Neuronal stem cell (in vitro differentiated cells): Measurements from ENCODE around the gene TBC1D22A.
A peak's percentile ranks its signal among the peaks of the same experiment; 100 is the strongest.

ENCODE experiments used
- DNase-seq: peaks from one replicate; pipeline ENCODE4 v3.0.0-alpha.2; 2013; ENCODE audit warnings: low spot score
- H2AFZ ChIP-seq: one replicate; pipeline ENCODE4 v1.6.1; 2013; ENCODE audit warnings: mild to moderate bottlenecking, low read length, inconsistent platforms
- H2AK5ac ChIP-seq: 2 replicates; pipeline ENCODE4 v1.6.1; 2013; ENCODE audit warnings: low read depth, mild to moderate bottlenecking, inconsistent platforms, low read length, moderate library complexity, mixed read lengths
- H2BK120ac ChIP-seq: 2 replicates; pipeline ENCODE4 v1.6.1; 2013; ENCODE audit warnings: low read depth, mild to moderate bottlenecking, inconsistent platforms, low read length, moderate library complexity, mixed read lengths
- H2BK12ac ChIP-seq: one replicate; pipeline ENCODE4 v1.6.1; 2013; ENCODE audit warnings: low read length, inconsistent platforms
- H2BK15ac ChIP-seq: 2 replicates; pipeline ENCODE4 v1.6.1; 2013; ENCODE audit warnings: mild to moderate bottlenecking, low read length, inconsistent platforms, mixed read lengths
- H2BK5ac ChIP-seq: one replicate; pipeline ENCODE4 v1.6.1; 2013; ENCODE audit warnings: inconsistent platforms, mild to moderate bottlenecking, low read length, moderate library complexity
- H3K14ac ChIP-seq: one replicate; pipeline ENCODE4 v1.6.1; 2013; ENCODE audit warnings: low read length, inconsistent platforms
- H3K18ac ChIP-seq: 2 replicates; pipeline ENCODE4 v1.6.1; 2013; ENCODE audit warnings: low read length, inconsistent platforms
- H3K23ac ChIP-seq: 2 replicates; pipeline ENCODE4 v1.6.1; 2013; ENCODE audit warnings: low read depth, mild to moderate bottlenecking, mixed read lengths, low read length, inconsistent platforms; ENCODE audit not compliant: poor library complexity
- H3K27ac ChIP-seq: replicated peaks from 3 replicates; pipeline ENCODE4 v1.5.1; 2013; ENCODE audit warnings: low read length, inconsistent platforms
- H3K27me3 ChIP-seq, 3 experiments: 2 replicates each; pipeline ENCODE4 v1.6.1; 2013; ENCODE audit warnings: low read length in 3 of 3, mild to moderate bottlenecking in 2 of 3, inconsistent platforms in 1 of 3, low read depth in 1 of 3, mixed read lengths in 1 of 3, moderate library complexity in 1 of 3; ENCODE audit not compliant: control insufficient read depth in 3 of 3, insufficient read depth in 3 of 3
- H3K36me3 ChIP-seq, 2 donors: replicated peaks in 1 of 2; 2 replicates each; pipeline ENCODE4 v1.6.1; 2013; ENCODE audit warnings: low read length in 2 of 2; ENCODE audit not compliant: control insufficient read depth in 2 of 2, insufficient read depth in 2 of 2
- H3K4ac ChIP-seq: 2 replicates; pipeline ENCODE4 v1.6.1; 2013; ENCODE audit warnings: inconsistent platforms, mild to moderate bottlenecking, low read length, moderate library complexity
- H3K4me1 ChIP-seq, 2 donors: 1 replicate in 1 of 2; 2 replicates in 1 of 2; pipeline ENCODE4 v1.6.1; 2013; ENCODE audit warnings: low read length in 2 of 2, low read depth in 1 of 2; ENCODE audit not compliant: control insufficient read depth in 2 of 2, insufficient read depth in 1 of 2
- H3K4me2 ChIP-seq: one replicate; pipeline ENCODE4 v1.6.1; 2013; ENCODE audit warnings: mild to moderate bottlenecking, low read length, inconsistent platforms; ENCODE audit not compliant: insufficient read depth, poor library complexity, severe bottlenecking
- H3K4me3 ChIP-seq, 2 donors: 2 replicates each; pipeline ENCODE4 v1.5.1; 2013; ENCODE audit warnings: low read length in 2 of 2, mild to moderate bottlenecking in 2 of 2, inconsistent platforms in 1 of 2, moderate library complexity in 1 of 2
- H3K79me1 ChIP-seq: one replicate; pipeline ENCODE4 v1.6.1; 2013; ENCODE audit warnings: low read depth, mild to moderate bottlenecking, inconsistent platforms, low read length, moderate library complexity
- H3K9ac ChIP-seq: one replicate; pipeline ENCODE4 v1.6.1; 2013; ENCODE audit warnings: mild to moderate bottlenecking, low read depth, low read length, inconsistent platforms; ENCODE audit not compliant: poor library complexity
- H3K9me3 ChIP-seq, 2 donors: replicated peaks in 1 of 2; 2 replicates each; pipeline versions ENCODE3 to v1.6.1; 2013; ENCODE audit warnings: low read length in 2 of 2, mild to moderate bottlenecking in 2 of 2, inconsistent platforms in 1 of 2, low read depth in 1 of 2, mixed read lengths in 1 of 2, moderate library complexity in 1 of 2; ENCODE audit not compliant: control insufficient read depth in 2 of 2, insufficient read depth in 1 of 2
- H4K8ac ChIP-seq: one replicate; pipeline ENCODE4 v1.6.1; 2013; ENCODE audit warnings: low read depth, mild to moderate bottlenecking, inconsistent platforms, low read length, moderate library complexity
- H4K91ac ChIP-seq: one replicate; pipeline ENCODE4 v1.6.1; 2013; ENCODE audit warnings: low read length, low read depth, mild to moderate bottlenecking, inconsistent platforms; ENCODE audit not compliant: poor library complexity
- WGBS, 2 donors: extraction: QIAGEN DNeasy Blood & Tissue Kit; methylation state at CpG; one replicate each; pipeline ENCODE4 v1.1.7; 2013; ENCODE audit warnings: missing lambda C conversion rate in 2 of 2, mixed read lengths in 1 of 2; ENCODE audit not compliant: insufficient read length in 2 of 2, insufficient replicate concordance in 1 of 2; ENCODE audit errors: extremely low coverage in 2 of 2; 5-methylcytosine and 5-hydroxymethylcytosine counted together

TBC1D22A gene

DNA sequence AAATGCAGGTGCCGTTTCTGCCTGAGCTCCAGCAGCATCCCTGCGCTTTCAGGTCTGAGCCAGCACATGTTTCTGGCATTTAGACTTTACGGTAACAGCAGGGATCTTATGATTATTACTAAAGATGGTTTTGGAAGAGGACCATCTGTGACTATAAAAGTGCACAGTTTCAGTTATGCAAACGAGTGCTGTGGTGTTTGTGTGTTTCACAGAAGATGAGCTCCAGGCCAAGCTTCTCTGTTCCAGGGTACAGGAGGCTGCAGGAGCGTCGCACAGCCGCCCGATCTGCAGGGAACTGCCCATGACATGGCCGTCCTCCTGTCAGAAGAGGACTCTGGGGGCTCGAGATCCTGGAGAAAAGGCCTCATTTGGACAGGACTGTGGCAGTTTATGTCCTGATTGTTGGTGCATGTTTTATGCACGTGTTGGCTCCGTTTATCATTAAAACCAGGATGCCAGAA is 297.3 kb downstream of the TBC1D22A start:
- Histone ChIP-seq H4K8ac (no peak overlapping the region), H3K79me1 (peaks cover 1% of the 10 kb centered on the region), H3K9me3 (no peaks in the 10 kb centered on the region), H3K4ac (no peak overlapping the region), H3K27me3 (no peaks in the 10 kb centered on the region), H3K27ac (no peak overlapping the region), H2AK5ac (no peak overlapping the region), H2BK15ac (no peak overlapping the region), H3K18ac (peak overlapping the region; percentile 46), H2BK12ac (no peak overlapping the region), H3K4me3 (no peak overlapping the region), H3K4me1 (peaks cover 0 to 5% of the 10 kb centered on the region in 2 donors), H3K4me2 (no peak overlapping the region), H2BK5ac (no peak overlapping the region), H3K36me3 (no peaks in the 10 kb centered on the region), H3K14ac (no peak overlapping the region), H2BK120ac (no peak overlapping the region), H3K23ac (no peak overlapping the region), H4K91ac (no peak overlapping the region), H2AFZ (no peak overlapping the region), H3K9ac (no peak overlapping the region)
- no CpG with 5 or more reads among the region's 12 CpGs for WGBS, 2 donors
- no peak for DNase-seq

DNA sequence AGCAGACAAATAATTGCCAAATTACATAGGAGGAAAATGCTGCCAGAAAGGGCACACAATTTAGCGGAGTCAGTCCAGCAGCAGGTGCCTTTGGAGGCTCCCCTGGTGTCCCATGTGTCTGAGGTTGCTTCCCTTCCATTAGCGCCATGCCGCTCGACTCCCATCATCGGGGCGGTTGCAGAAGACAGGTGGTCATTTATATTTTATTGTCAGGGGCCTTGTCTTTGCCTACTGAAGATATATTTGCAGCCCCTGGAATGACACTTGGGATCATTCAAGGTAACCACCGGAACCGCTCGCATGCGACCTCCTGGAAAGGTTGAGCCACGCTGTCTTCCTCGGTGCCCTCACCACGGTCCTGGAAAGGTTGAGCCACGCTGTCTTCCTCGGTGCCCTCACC is 298.3 kb downstream of the TBC1D22A start:
- Histone ChIP-seq H3K18ac (no peak overlapping the region), H3K4me1 (peaks cover 0 to 5% of the 10 kb centered on the region in 2 donors), H3K14ac (no peak overlapping the region), H3K4me2 (no peak overlapping the region), H2BK120ac (no peak overlapping the region), H3K23ac (no peak overlapping the region), H4K91ac (no peak overlapping the region), H3K9me3 (no peaks in the 10 kb centered on the region), H3K79me1 (no peaks in the 10 kb centered on the region), H3K4me3 (no peak overlapping the region), H4K8ac (no peak overlapping the region), H3K27me3 (no peaks in the 10 kb centered on the region), H3K36me3 (no peaks in the 10 kb centered on the region), H3K4ac (no peak overlapping the region), H2BK15ac (no peak overlapping the region), H2AK5ac (no peak overlapping the region), H2AFZ (no peak overlapping the region), H3K9ac (no peak overlapping the region), H2BK5ac (no peak overlapping the region), H3K27ac (no peak overlapping the region), H2BK12ac (no peak overlapping the region)
- no peak for DNase-seq
- WGBS, 2 donors: no CpG with 5 or more reads among the region's 15 CpGs

DNA sequence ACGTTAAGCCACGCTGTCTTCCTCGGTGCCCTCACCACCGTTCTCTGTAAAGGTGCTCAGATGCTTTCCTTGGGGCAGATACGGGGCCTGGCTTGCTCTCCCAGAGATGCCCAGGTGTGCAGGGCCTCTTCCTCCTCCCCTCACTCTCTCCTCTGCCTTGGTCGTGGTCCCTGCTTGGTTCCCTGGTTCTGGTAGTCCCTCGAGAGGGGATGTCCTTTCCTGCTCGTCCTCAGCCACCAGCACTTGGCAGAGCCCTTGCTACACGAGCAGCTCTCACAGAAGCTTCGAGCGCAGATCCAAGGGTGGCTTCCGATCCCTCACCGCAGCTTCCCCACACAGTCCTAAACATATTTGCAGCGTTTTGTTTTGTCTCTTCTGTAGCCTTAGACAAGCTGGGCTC is 298.8 kb downstream of the TBC1D22A start:
- H4K8ac ChIP-seq: no peak overlapping the region

DNA sequence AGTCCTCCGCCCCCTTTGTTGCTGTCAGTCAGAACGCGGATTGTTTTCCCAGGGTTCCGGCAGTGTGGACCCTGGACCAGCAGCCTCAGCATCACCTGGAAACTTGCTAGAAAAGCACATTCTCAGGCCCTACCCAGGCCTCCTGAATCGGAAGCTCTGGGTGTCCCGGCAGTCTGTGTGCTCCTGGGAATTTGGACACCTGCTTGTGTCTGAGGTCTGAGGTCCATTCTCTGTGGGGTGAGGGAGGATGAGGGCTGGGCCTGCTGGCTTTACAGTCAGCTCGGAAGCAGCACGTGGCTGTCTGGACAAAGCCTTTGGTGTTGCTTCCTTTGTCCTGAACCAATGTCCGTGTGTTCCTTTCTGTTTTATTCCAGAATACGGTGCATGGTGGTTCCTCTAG is 299.7 kb downstream of the TBC1D22A start:
- Histone ChIP-seq H3K4ac (no peak overlapping the region), H2BK5ac (peak overlapping the region; percentile 33), H2BK15ac (no peak overlapping the region), H4K8ac (no peak overlapping the region), H3K23ac (no peak overlapping the region), H3K4me2 (no peak overlapping the region), H3K4me1 (peaks cover 0 to 9% of the 10 kb centered on the region in 2 donors), H2BK120ac (no peak overlapping the region), H3K9ac (no peak overlapping the region), H3K9me3 (no peaks in the 10 kb centered on the region), H4K91ac (no peak overlapping the region), H2AK5ac (no peak overlapping the region), H3K18ac (no peak overlapping the region), H3K14ac (no peak overlapping the region), H3K27ac (no peak overlapping the region), H2BK12ac (no peak overlapping the region), H3K79me1 (no peaks in the 10 kb centered on the region), H3K4me3 (no peak overlapping the region), H3K27me3 (no peaks in the 10 kb centered on the region), H3K36me3 (no peaks in the 10 kb centered on the region), H2AFZ (no peak overlapping the region)
- DNase-seq: no peak
- no CpG with 5 or more reads among the region's 10 CpGs for WGBS, 2 donors

More for the DNA sequence above, 298.8 kb downstream of the TBC1D22A start:
- no peak overlapping the region for H2BK15ac ChIP-seq
- H2BK12ac ChIP-seq: no peak overlapping the region
- H3K9ac ChIP-seq: no peak overlapping the region
- WGBS, 2 donors: no CpG with 5 or more reads among the region's 14 CpGs
- H3K27me3 ChIP-seq: no peaks in the 10 kb centered on the region
- H3K18ac ChIP-seq: no peak overlapping the region
- DNase-seq: no peak
- no peak overlapping the region for H4K91ac ChIP-seq
- H3K9me3 ChIP-seq: no peaks in the 10 kb centered on the region
- no peak overlapping the region for H2AK5ac ChIP-seq
- H3K4me3 ChIP-seq: no peak overlapping the region
- no peak overlapping the region for H3K4ac ChIP-seq
- peaks cover 0 to 5% of the 10 kb centered on the region in 2 donors for H3K4me1 ChIP-seq
- no peak overlapping the region for H3K4me2 ChIP-seq
- no peak overlapping the region for H2BK120ac ChIP-seq
- H3K79me1 ChIP-seq: no peaks in the 10 kb centered on the region
- H2AFZ ChIP-seq: no peak overlapping the region
- no peak overlapping the region for H3K14ac ChIP-seq
- no peak overlapping the region for H2BK5ac ChIP-seq
- no peak overlapping the region for H3K23ac ChIP-seq
- no peak overlapping the region for H3K27ac ChIP-seq
- H3K36me3 ChIP-seq: no peaks in the 10 kb centered on the region
